Medulla oblongata (tissue), 1 donor: ENCODE data around the gene MAP10.
"Not testable (repeated sequence)": the region's sequence is repeated elsewhere in the genome, so short reads cannot be mapped to it uniquely, and the experiment has no call there.

ENCODE experiments used
- DNase-seq: peaks from one replicate; pipeline ENCODE4 v3.0.0-alpha.2; 2015; ENCODE audit errors: extremely low spot score

MAP10 gene

GRCh38 chr1:232805269-232806185 is at the start of gene MAP10:
MAP10 (plus strand) TSS chr1:232805416; CDS start chr1:232805450, 34 bp downstream.
- DNase-seq, result peak; percentile 35

- no peak for DNase-seq
Measured at GRCh38 chr1:232764458-232765251, 40.6 kb upstream of the MAP10 start.

GRCh38 chr1:232765542-232765941 is 39.7 kb upstream of the MAP10 start:
- DNase-seq, result no peak

GRCh38 chr1:232766241-232766890 is 38.9 kb upstream of the MAP10 start:
- DNase-seq, result no peak

GRCh38 chr1:232766904-232767303 is 38.3 kb upstream of the MAP10 start:
- DNase-seq, result no peak

- no peak for DNase-seq
Measured at GRCh38 chr1:232767305-232768074, 37.7 kb upstream of the MAP10 start.

GRCh38 chr1:232768793-232769192 is 36.4 kb upstream of the MAP10 start:
- DNase-seq, result no peak

GRCh38 chr1:232769733-232770132 is 35.5 kb upstream of the MAP10 start:
- DNase-seq, result no peak

- DNase-seq, result no peak
Measured at GRCh38 chr1:232773752-232774151, 31.5 kb upstream of the MAP10 start.

- DNase-seq, result no peak
Measured at GRCh38 chr1:232776526-232777106, 28.6 kb upstream of the MAP10 start.

- no peak for DNase-seq
Measured at GRCh38 chr1:232780354-232780753, 24.9 kb upstream of the MAP10 start.

- DNase-seq, result no peak
Measured at GRCh38 chr1:232784794-232785193, 20.4 kb upstream of the MAP10 start.

GRCh38 chr1:232785630-232786029 is 19.6 kb upstream of the MAP10 start:
- DNase-seq, result not testable (repeated sequence)

- DNase-seq, result no peak
Measured at GRCh38 chr1:232786845-232787455, 18.3 kb upstream of the MAP10 start.

- DNase-seq, result no peak
Measured at GRCh38 chr1:232788235-232788872, 16.9 kb upstream of the MAP10 start.

- DNase-seq, result no peak
Measured at GRCh38 chr1:232789651-232790050, 15.6 kb upstream of the MAP10 start.

- no peak for DNase-seq
Measured at GRCh38 chr1:232792949-232793348, 12.3 kb upstream of the MAP10 start.

- DNase-seq, result no peak
Measured at GRCh38 chr1:232793944-232794343, 11.3 kb upstream of the MAP10 start.

- DNase-seq, result no peak
Measured at GRCh38 chr1:232795497-232796053, 9.6 kb upstream of the MAP10 start.
